ENCODE data around the gene PDSS1. TPM values are rescaled to one million over a fixed set of nuclear protein-coding genes. Genes with fewer than 3 reads are reported as not detected.

PDSS1 gene
- total and polyA plus RNA-seq, 4 donors: 8.3 to 16.8 (median 10.6) TPM

DNA sequence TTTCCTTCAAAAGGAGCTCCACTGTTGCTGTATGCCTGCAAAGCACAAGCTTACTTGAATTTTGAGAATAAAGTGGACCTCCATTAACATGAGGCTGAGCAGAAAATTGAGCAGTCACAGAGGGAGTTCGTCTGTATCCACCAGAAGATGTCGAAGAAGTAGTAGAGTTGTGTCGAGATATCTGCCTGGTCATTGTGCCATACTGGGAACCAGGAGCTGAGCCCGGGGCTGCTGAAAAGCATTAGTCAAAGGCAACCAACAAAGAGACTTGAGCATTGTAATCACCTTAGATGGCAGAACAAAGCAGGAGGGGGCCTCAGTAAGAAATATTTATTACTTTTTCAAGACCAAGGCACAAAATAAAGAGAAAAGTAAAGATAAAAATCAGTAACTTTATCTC, 61.5 kb downstream of the PDSS1 start:
- TF ChIP-seq, protein P1, sequence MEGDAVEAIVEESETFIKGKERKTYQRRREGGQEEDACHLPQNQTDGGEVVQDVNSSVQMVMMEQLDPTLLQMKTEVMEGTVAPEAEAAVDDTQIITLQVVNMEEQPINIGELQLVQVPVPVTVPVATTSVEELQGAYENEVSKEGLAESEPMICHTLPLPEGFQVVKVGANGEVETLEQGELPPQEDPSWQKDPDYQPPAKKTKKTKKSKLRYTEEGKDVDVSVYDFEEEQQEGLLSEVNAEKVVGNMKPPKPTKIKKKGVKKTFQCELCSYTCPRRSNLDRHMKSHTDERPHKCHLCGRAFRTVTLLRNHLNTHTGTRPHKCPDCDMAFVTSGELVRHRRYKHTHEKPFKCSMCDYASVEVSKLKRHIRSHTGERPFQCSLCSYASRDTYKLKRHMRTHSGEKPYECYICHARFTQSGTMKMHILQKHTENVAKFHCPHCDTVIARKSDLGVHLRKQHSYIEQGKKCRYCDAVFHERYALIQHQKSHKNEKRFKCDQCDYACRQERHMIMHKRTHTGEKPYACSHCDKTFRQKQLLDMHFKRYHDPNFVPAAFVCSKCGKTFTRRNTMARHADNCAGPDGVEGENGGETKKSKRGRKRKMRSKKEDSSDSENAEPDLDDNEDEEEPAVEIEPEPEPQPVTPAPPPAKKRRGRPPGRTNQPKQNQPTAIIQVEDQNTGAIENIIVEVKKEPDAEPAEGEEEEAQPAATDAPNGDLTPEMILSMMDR (IDR thresholded peaks at IDR 0.05; ENCODE audit: control extremely low read depth, extremely low read depth): no peak
- no peaks in the 10 kb centered on the region for H3K4me1 ChIP-seq (ENCODE audit: control insufficient read depth in 5 of 5, insufficient read depth in 5 of 5, low read length in 5 of 5)
- 87 to 92% methylated on average over 4 of the region's 4 CpGs for WGBS, 2 donors
- H3K27ac ChIP-seq (ENCODE audit: low read depth in 1 of 2, low read length in 1 of 2): no peak overlapping the region
- H3K4me3 ChIP-seq: no peak overlapping the region
- ATAC-seq (ENCODE audit: insufficient read depth, low FRiP score) (no peak), DNase-seq (no peak)
- no peaks in the 10 kb centered on the region for H3K27me3 ChIP-seq (ENCODE audit: control insufficient read depth in 3 of 3, insufficient read depth in 3 of 3, low read length in 2 of 3)
- peaks cover 2 to 11% (median 4%) of the 10 kb centered on the region in 4 donors for H3K36me3 ChIP-seq (ENCODE audit: control insufficient read depth in 4 of 4, insufficient read depth in 4 of 4, low read length in 4 of 4)
- no peaks in the 10 kb centered on the region for H3K9me3 ChIP-seq (ENCODE audit: control insufficient read depth in 4 of 4, insufficient read depth in 3 of 4, low read length in 3 of 4)
- no peak overlapping the region for H3K9ac ChIP-seq (ENCODE audit: insufficient read depth in 1 of 2, low read length in 2 of 2)

DNA sequence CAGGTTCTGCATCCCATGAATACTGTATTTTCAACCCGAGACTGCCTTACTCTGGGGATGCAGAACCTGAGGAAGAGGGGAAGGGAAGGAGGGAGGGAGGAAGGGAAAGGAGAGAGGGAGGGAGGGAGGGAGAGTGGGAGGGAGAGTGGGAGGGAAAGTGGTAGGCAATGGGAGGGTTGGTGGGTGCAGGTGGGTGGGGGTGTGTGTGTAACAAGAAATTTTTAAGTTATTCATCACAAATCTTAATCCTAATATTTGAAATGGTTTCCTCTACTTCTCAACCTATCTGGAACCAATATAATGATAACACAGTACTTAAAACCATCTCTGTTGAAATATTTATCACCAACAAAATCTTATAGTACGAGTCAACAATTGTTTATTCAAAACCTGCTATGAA, 68.0 kb downstream of the PDSS1 start:
- H3K4me1 ChIP-seq (ENCODE audit: control insufficient read depth in 5 of 5, insufficient read depth in 5 of 5, low read length in 5 of 5): peaks cover 0 to 2% (median 0%) of the 10 kb centered on the region in 5 donors
- no peak for DNase-seq
- no peak overlapping the region for H3K27ac ChIP-seq (ENCODE audit: low read depth in 1 of 2, low read length in 1 of 2)
- WGBS, 2 donors: 97 to 98% methylated on average over 2 of the region's 2 CpGs
- TF ChIP-seq, protein P1 (IDR thresholded peaks at IDR 0.05; ENCODE audit: control extremely low read depth, extremely low read depth): no peak
- H3K36me3 ChIP-seq (ENCODE audit: control insufficient read depth in 4 of 4, insufficient read depth in 4 of 4, low read length in 4 of 4): peaks cover under 1 to 8% (median 4%) of the 10 kb centered on the region in 4 donors
- no peak for ATAC-seq (ENCODE audit: insufficient read depth, low FRiP score)
- no peaks in the 10 kb centered on the region for H3K9me3 ChIP-seq (ENCODE audit: control insufficient read depth in 4 of 4, insufficient read depth in 3 of 4, low read length in 3 of 4)
- no peaks in the 10 kb centered on the region for H3K27me3 ChIP-seq (ENCODE audit: control insufficient read depth in 3 of 3, insufficient read depth in 3 of 3, low read length in 2 of 3)
- no peak overlapping the region for H3K4me3 ChIP-seq
- H3K9ac ChIP-seq (ENCODE audit: insufficient read depth in 1 of 2, low read length in 2 of 2): no peak overlapping the region

DNA sequence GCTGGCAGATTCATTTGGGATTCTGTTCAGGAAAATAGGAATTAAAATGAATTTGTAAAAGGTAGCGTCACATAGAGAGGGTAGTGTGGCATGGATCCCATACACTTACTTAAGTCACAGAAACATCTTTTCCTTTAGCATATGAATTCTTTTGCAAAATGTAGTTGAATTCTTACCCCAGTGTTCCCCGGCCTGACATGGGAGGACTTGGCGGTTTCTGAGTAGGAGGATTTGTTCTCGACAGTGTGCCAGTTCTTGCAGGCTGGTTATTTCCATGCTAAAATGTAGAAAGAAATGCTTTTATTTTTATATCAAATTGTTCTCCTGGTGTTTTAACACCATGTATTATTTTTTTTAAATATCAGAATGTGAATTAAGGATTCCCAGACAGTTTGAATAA, 72.6 kb downstream of the PDSS1 start:
- H3K9ac ChIP-seq (ENCODE audit: insufficient read depth in 1 of 2, low read length in 2 of 2): no peak overlapping the region
- DNase-seq: no peak
- H3K4me3 ChIP-seq: no peak overlapping the region
- H3K27ac ChIP-seq (ENCODE audit: low read depth in 1 of 2, low read length in 1 of 2): no peak overlapping the region
- no peak for ATAC-seq (ENCODE audit: insufficient read depth, low FRiP score)
- H3K4me1 ChIP-seq (ENCODE audit: control insufficient read depth in 5 of 5, insufficient read depth in 5 of 5, low read length in 5 of 5): peaks cover 0 to 4% (median 0%) of the 10 kb centered on the region in 5 donors
- TF ChIP-seq, protein P1 (IDR thresholded peaks at IDR 0.05; ENCODE audit: control extremely low read depth, extremely low read depth): no peak
- H3K27me3 ChIP-seq (ENCODE audit: control insufficient read depth in 3 of 3, insufficient read depth in 3 of 3, low read length in 2 of 3): no peaks in the 10 kb centered on the region
- H3K36me3 ChIP-seq (ENCODE audit: control insufficient read depth in 4 of 4, insufficient read depth in 4 of 4, low read length in 4 of 4): peaks cover 3 to 8% (median 5%) of the 10 kb centered on the region in 4 donors
- WGBS, 2 donors: 97 to 98% methylated on average over 4 of the region's 4 CpGs
- no peaks in the 10 kb centered on the region for H3K9me3 ChIP-seq (ENCODE audit: control insufficient read depth in 4 of 4, insufficient read depth in 3 of 4, low read length in 3 of 4)

DNA sequence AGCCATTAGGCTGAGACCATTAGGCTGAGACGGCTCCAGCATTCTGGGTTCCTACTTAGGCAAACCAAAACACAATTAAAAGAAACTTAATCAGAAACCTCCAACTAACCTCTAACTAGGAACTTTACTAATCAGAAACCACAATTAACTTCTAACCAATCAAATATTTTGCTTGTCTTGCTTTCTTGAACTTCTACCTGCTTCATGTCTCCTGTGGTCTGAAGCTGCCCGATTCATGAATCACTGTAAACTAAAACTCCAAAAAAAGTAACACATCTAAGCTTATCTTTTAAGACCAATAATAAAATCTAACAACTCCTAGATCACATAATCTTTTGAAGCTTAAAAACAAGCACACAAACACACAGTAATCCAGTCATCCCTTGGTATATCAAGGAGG, 76.1 kb downstream of the PDSS1 start:
- 93 to 97% methylated on average over 2 of the region's 2 CpGs for WGBS, 2 donors
- peaks cover 0 to 4% (median 3%) of the 10 kb centered on the region in 4 donors for H3K36me3 ChIP-seq (ENCODE audit: control insufficient read depth in 4 of 4, insufficient read depth in 4 of 4, low read length in 4 of 4)
- peaks cover 0 to 4% (median 0%) of the 10 kb centered on the region in 5 donors for H3K4me1 ChIP-seq (ENCODE audit: control insufficient read depth in 5 of 5, insufficient read depth in 5 of 5, low read length in 5 of 5)
- H3K4me3 ChIP-seq: no peak overlapping the region
- no peak overlapping the region for H3K9ac ChIP-seq (ENCODE audit: insufficient read depth in 1 of 2, low read length in 2 of 2)
- ATAC-seq (ENCODE audit: insufficient read depth, low FRiP score) (no peak), DNase-seq (no peak)
- no peaks in the 10 kb centered on the region for H3K27me3 ChIP-seq (ENCODE audit: control insufficient read depth in 3 of 3, insufficient read depth in 3 of 3, low read length in 2 of 3)
- H3K9me3 ChIP-seq (ENCODE audit: control insufficient read depth in 4 of 4, insufficient read depth in 3 of 4, low read length in 3 of 4): no peaks in the 10 kb centered on the region
- no peak overlapping the region for H3K27ac ChIP-seq (ENCODE audit: low read depth in 1 of 2, low read length in 1 of 2)
- TF ChIP-seq, protein P1 (IDR thresholded peaks at IDR 0.05; ENCODE audit: control extremely low read depth, extremely low read depth): no peak
